Ascending aorta (tissue), 2 donors: ENCODE measurements around the gene DACH1. TPM values are rescaled to one million over a fixed set of nuclear protein-coding genes. Genes with fewer than 3 reads are reported as not detected.

Source experiments
- DNase-seq, 2 donors: peaks; one replicate each; pipeline ENCODE4 v3.0.0-alpha.2; 2019; ENCODE audit warnings: low spot score in 2 of 2
- H3K27ac ChIP-seq, 2 donors: fragments of 200-600 bp; sonication (generic); one replicate each; pipeline ENCODE4 v1.5.1; 2016 to 2017; ENCODE audit warnings: mild to moderate bottlenecking in 1 of 2
- H3K27me3 ChIP-seq: fragments of 200-600 bp; sonication (generic); one replicate; pipeline ENCODE4 v1.5.1; 2017
- H3K36me3 ChIP-seq, 2 donors: fragments of 200-600 bp; sonication (generic); one replicate each; pipeline ENCODE4 v1.5.1; 2016
- H3K4me1 ChIP-seq, 2 donors: fragments of 200-600 bp; sonication (generic); one replicate each; pipeline ENCODE4 v1.5.1; 2016 to 2017; ENCODE audit warnings: mild to moderate bottlenecking in 1 of 2
- H3K4me3 ChIP-seq, 2 donors: fragments of 200-600 bp; sonication (generic); one replicate each; pipeline ENCODE4 v1.5.1; 2016 to 2017; ENCODE audit warnings: mild to moderate bottlenecking in 1 of 2
- H3K9me3 ChIP-seq, 2 donors: fragments of 200-600 bp; sonication (generic); one replicate each; pipeline ENCODE4 v1.5.1; 2016
- CTCF ChIP-seq, 3 experiments: fragments of 200-600 bp in 2 of 3; fragments of 450-650 bp in 1 of 3; sonication (generic) in 2 of 3; IDR thresholded peaks; one replicate each; pipeline ENCODE4 v1.5.1; 2016 to 2019; ENCODE audit warnings: antibody characterized with exemption in 3 of 3, mild to moderate bottlenecking in 1 of 3, moderate library complexity in 1 of 3
- intact Hi-C: fragments of 100-400 bp; cut with DNase I; formaldehyde crosslinking; loops from one replicate; pipeline ENCODE4 v1.15.1; 2023
- total RNA-seq: library from RNA; depleted of rRNA; stranded (reverse); fragments of >200 nt; gene quantifications from one replicate; pipeline ENCODE4 v1.1.0, GENCODE V29; 2016

DACH1 gene
- total RNA-seq, 1 donor from 2014 or later, result not detected

DNA sequence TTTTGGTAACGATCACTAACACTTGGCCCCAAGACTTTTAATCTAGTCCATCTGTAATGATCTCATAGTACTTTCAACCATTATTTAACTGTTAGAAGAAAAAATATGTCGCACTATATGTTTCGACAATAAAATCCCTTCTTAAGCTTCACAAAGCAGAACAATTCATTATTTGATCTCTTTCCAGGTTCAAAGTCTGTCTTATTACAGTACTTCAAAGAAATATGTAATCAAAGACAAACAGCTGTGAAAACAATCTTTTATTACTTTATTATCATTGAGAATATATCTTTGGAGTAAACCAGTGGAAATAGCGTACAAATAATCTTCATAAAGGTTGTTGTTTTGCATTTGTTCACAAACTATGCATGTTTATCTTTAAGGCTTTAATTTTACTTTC lies 93.5 kb downstream of the DACH1 start:
- no peak overlapping the region for H3K4me3 ChIP-seq
- TF ChIP-seq CTCF (IDR thresholded peaks at IDR 0.05), result no peak
- H3K4me1 ChIP-seq, result no peaks in the 10 kb centered on the region
- H3K27me3 ChIP-seq, result no peaks in the 10 kb centered on the region
- no peak for DNase-seq
- no peak overlapping the region for H3K27ac ChIP-seq
- intact Hi-C loops, result no loop called here
- H3K9me3 ChIP-seq, result no peaks in the 10 kb centered on the region
- no peaks in the 10 kb centered on the region for H3K36me3 ChIP-seq

- Histone ChIP-seq H3K27me3 (no peaks in the 10 kb centered on the region), H3K27ac (no peak overlapping the region), H3K9me3 (no peaks in the 10 kb centered on the region), H3K4me1 (no peaks in the 10 kb centered on the region), H3K36me3 (no peaks in the 10 kb centered on the region), H3K4me3 (no peak overlapping the region)
- no peak for TF ChIP-seq CTCF (IDR thresholded peaks at IDR 0.05)
- no peak for DNase-seq
- intact Hi-C loops, result no loop called here
These were observed 94.6 kb downstream of the DACH1 start for GRCh38 chr13:71772361-71772760.

DNA sequence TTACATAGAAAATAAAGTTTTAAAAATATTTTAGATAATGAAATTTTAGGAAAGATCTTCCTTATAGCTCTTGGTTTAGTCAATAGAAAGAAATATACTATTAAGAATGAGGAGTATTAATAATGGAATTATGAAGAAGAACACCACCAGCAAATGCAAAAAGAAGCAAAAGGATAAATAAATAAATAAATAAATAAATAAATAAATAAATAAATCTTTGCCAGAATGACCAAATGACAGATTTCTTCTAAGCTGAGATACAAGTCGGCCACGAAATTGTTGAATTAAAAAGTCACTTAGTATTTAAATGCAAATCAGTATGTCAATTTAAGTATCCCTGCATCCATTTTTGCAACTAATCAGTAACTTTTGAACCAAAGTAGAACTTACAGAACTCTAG lies 95.9 kb downstream of the DACH1 start:
- Histone ChIP-seq H3K9me3 (no peaks in the 10 kb centered on the region), H3K4me1 (no peaks in the 10 kb centered on the region), H3K27me3 (no peaks in the 10 kb centered on the region), H3K27ac (no peak overlapping the region), H3K4me3 (no peak overlapping the region), H3K36me3 (no peaks in the 10 kb centered on the region)
- intact Hi-C loops, result no loop called here
- TF ChIP-seq CTCF (IDR thresholded peaks at IDR 0.05), result no peak
- DNase-seq, result no peak

DNA sequence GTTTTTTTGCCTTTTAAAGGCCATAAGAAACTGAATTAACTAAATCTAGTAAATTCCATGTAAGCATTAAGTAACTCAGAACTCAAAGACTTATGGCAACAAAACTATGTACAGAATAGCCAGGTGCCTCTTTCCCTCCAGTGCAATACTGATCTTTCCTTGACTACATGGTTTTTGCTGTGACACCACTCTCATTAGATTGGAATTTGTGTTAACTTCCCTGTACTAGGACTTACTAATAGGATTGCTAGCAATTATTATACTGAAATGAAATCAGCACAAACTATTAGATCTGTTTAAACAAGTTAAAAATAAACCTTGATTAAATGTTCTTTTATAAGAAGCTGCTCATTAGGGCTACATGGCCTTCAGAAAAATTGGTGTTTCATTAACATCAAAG lies 96.3 kb downstream of the DACH1 start:
- H3K27me3 ChIP-seq, result no peaks in the 10 kb centered on the region
- TF ChIP-seq CTCF (IDR thresholded peaks at IDR 0.05), result no peak
- H3K27ac ChIP-seq, result no peak overlapping the region
- intact Hi-C loops, result no loop called here
- no peaks in the 10 kb centered on the region for H3K36me3 ChIP-seq
- DNase-seq, result no peak
- no peaks in the 10 kb centered on the region for H3K4me1 ChIP-seq
- H3K4me3 ChIP-seq, result no peak overlapping the region
- H3K9me3 ChIP-seq, result no peaks in the 10 kb centered on the region

DNA sequence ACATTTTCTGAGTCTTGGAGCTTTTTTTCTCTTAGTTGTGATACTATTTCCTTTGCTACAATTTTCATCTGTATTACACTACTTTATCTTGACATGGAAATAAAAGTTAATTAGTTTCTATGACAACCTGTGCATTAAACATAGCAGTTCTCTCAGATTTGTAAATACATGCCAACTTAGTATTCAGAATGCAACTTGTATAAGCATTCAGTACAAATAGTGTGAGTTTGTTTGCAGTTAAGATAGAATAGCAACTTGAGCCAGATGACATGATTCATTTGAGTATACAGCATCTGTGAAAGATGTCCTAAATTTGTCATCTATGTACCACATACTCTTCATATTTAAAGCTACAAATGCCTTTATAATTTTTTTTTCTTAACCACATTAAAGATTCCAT lies 98.1 kb downstream of the DACH1 start:
- intact Hi-C loops, result no loop called here
- Histone ChIP-seq H3K4me1 (no peaks in the 10 kb centered on the region), H3K27me3 (no peaks in the 10 kb centered on the region), H3K9me3 (no peaks in the 10 kb centered on the region), H3K27ac (no peak overlapping the region), H3K36me3 (no peaks in the 10 kb centered on the region), H3K4me3 (no peak overlapping the region)
- no peak for TF ChIP-seq CTCF (IDR thresholded peaks at IDR 0.05)
- no peak for DNase-seq
